Measurements from ENCODE around the gene CAMKK2.

GRCh38 chr12:121232163-121232562 lies 64.3 kb downstream of the CAMKK2 start:
- TF ChIP-seq CTCF (conservative IDR thresholded peaks at IDR 0.05 in 1 of 2, IDR thresholded peaks at IDR 0.05 in 1 of 2; ENCODE audit: low read depth in 1 of 2, low read length in 2 of 2) (no peak), EZH2 (IDR thresholded peaks at IDR 0.05; ENCODE audit: low read length, missing control alignments) (no peak)

All from fibroblast of lung (primary cell).